Stimulated activated CD4-positive, alpha-beta T cell treated with anti-CD3 and anti-CD28 coated beads, TNF-alpha, amount 100 ng/mL, for 1 hour (primary cell): ENCODE results near the gene RAB11FIP5.
"Not testable (repeated sequence)": the region's sequence is repeated elsewhere in the genome, so short reads cannot be mapped to it uniquely, and the experiment has no call there.

ENCODE experiments used
- DNase-seq, 3 donors: peaks; one replicate each; pipeline ENCODE4 v3.0.0-alpha.2; 2020; ENCODE audit warnings: low read depth in 3 of 3, low spot score in 1 of 3

Gene RAB11FIP5

GRCh38 chr2:73110168-73111072, 2.3 kb downstream of the RAB11FIP5 start:
- no peak for DNase-seq

- DNase-seq, result no peak
Measured at GRCh38 chr2:73109431-73110167, 3.1 kb downstream of the RAB11FIP5 start.

GRCh38 chr2:73107211-73107926, 5.4 kb downstream of the RAB11FIP5 start:
- DNase-seq, result no peak

GRCh38 chr2:73106791-73107190, 6.0 kb downstream of the RAB11FIP5 start:
- no peak for DNase-seq

GRCh38 chr2:73105511-73105971, 7.2 kb downstream of the RAB11FIP5 start:
- no peak for DNase-seq

GRCh38 chr2:73104933-73105332, 7.8 kb downstream of the RAB11FIP5 start:
- no peak for DNase-seq

GRCh38 chr2:73103018-73103542, 9.7 kb downstream of the RAB11FIP5 start:
- no peak for DNase-seq

- no peak for DNase-seq
Measured at GRCh38 chr2:73101626-73102256, 11.0 kb downstream of the RAB11FIP5 start.

- DNase-seq, result no peak
Measured at GRCh38 chr2:73100956-73101355, 11.8 kb downstream of the RAB11FIP5 start.

- DNase-seq, result no peak
Measured at GRCh38 chr2:73099486-73099885, 13.3 kb downstream of the RAB11FIP5 start.

- no peak for DNase-seq
Measured at GRCh38 chr2:73095910-73096309, 16.8 kb downstream of the RAB11FIP5 start.

- DNase-seq, result not testable (repeated sequence)
Measured at GRCh38 chr2:73093601-73094218, 19.0 kb downstream of the RAB11FIP5 start.

- DNase-seq, result no peak
Measured at GRCh38 chr2:73092146-73092783, 20.5 kb downstream of the RAB11FIP5 start.

- DNase-seq, result no peak
Measured at GRCh38 chr2:73091696-73092095, 21.1 kb downstream of the RAB11FIP5 start.

GRCh38 chr2:73091164-73091563, 21.6 kb downstream of the RAB11FIP5 start:
- no peak for DNase-seq

GRCh38 chr2:73089270-73090030, 23.3 kb downstream of the RAB11FIP5 start:
- no peak for DNase-seq

GRCh38 chr2:73088703-73089102, 24.0 kb downstream of the RAB11FIP5 start:
- DNase-seq, result no peak

- DNase-seq, result no peak
Measured at GRCh38 chr2:73088211-73088610, 24.5 kb downstream of the RAB11FIP5 start.

GRCh38 chr2:73087311-73087710, 25.4 kb downstream of the RAB11FIP5 start:
- DNase-seq, result no peak
